HG03175 (cell line): ENCODE data around the gene CHCHD3.
"Not testable (repeated sequence)": the region's sequence is repeated elsewhere in the genome, so short reads cannot be mapped to it uniquely, and the experiment has no call there.

Experiments used
- ATAC-seq: cut with Tn5 transposase; IDR thresholded peaks from one replicate; pipeline ENCODE4 v1.9.1; 2021; ENCODE audit warnings: mild to moderate bottlenecking, moderate library complexity; ENCODE audit not compliant: unreplicated experiment

The CHCHD3 gene

GRCh38 chr7:133009426-133010252 is 72.3 kb downstream of the CHCHD3 start:
- no peak for ATAC-seq

DNA sequence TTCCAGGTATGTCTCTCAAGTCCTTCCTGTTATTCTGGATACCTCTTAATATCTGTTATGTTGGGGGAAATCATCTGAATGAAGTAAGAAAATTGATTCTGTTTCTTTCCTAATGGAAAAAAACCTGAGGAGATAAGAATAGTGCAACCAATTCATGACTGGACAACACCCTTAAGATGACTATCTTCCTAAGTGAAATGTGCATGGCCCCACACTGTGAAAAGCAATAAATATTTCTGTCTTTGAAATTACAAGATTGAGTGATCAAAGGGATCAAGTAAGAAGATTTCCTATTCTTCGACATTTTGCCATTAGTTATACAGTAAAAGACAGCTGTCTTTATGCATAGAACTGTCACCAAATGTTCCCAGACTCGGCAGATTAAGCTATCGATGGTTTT is 73.9 kb downstream of the CHCHD3 start:
- ATAC-seq, result no peak

DNA sequence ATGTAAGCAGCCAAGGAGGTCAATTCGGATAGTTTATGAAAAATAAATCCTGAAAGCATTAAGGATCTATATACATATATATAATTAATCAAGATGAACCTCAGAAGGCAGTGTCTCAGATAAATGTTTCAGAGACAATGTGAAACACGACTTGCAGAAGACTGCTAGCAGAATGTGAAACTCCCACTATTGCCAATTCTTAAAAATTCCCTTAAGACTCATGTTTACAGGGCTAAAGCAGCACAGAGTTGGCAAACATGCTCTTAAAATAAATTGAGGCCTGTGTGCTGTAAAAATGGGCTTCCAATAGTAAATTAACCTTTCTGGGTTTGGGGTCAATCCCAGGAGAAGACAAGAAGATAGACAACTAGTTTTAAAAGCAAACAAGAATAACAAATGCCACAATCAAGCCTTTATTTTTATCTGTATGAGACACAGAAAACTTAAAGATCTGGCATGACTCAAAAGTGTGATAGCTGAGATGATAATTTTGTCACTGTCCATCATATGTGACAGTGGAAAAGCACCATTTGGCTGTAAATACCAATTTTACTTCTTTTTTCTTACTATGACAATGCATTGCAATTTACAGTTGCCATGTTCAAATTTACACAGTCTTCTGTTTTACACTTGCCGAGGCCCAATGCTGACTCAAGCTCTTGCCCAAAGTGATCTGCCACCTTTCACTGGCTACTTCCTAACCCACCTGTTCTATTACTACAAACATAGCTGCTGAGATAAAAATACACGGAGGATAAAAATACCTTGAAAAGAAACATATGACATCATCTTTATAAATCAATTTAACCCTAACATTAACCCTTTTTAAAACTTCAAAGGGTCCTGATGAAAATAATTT is 78.6 kb downstream of the CHCHD3 start:
- ATAC-seq, result no peak

- no peak for ATAC-seq
Measured at GRCh38 chr7:133001727-133002126, 80.2 kb downstream of the CHCHD3 start.

- ATAC-seq, result no peak
Measured at GRCh38 chr7:132999845-133000244, 82.0 kb downstream of the CHCHD3 start.

GRCh38 chr7:132998763-132999162 is 83.1 kb downstream of the CHCHD3 start:
- ATAC-seq, result no peak

GRCh38 chr7:132997505-132997904 is 84.4 kb downstream of the CHCHD3 start:
- no peak for ATAC-seq

DNA sequence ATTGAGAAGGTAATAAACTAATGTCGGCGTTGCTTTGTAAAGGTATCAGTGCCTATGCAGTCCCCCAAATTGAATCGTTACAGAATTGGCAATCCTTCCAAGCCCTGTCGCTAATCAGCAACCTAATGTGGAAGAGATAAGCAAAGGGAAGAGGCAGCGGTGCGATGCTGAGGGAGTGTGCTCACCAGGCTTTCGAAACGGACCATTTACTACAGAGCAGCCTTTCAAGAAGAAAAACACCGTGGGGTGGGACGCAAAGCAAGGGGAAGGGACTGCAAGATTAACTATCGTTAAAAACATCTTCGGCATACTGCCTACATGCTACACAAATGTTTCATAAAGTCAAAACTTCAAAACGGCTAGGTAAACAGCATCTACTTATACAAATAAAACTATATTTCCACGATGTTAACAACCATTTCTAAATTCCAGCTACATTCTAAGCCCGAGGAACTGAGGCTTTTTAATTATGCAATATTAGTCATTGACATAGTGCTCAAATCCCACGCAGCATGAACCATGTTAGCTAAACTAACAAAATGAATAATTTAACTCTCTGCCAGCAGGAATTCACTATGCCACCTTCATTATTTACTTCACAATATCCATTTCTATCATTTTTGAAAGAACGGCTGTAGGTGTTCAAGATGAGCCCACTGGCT is 85.2 kb downstream of the CHCHD3 start:
- no peak for ATAC-seq

- ATAC-seq, result no peak
Measured at GRCh38 chr7:132993377-132994013, 88.4 kb downstream of the CHCHD3 start.

DNA sequence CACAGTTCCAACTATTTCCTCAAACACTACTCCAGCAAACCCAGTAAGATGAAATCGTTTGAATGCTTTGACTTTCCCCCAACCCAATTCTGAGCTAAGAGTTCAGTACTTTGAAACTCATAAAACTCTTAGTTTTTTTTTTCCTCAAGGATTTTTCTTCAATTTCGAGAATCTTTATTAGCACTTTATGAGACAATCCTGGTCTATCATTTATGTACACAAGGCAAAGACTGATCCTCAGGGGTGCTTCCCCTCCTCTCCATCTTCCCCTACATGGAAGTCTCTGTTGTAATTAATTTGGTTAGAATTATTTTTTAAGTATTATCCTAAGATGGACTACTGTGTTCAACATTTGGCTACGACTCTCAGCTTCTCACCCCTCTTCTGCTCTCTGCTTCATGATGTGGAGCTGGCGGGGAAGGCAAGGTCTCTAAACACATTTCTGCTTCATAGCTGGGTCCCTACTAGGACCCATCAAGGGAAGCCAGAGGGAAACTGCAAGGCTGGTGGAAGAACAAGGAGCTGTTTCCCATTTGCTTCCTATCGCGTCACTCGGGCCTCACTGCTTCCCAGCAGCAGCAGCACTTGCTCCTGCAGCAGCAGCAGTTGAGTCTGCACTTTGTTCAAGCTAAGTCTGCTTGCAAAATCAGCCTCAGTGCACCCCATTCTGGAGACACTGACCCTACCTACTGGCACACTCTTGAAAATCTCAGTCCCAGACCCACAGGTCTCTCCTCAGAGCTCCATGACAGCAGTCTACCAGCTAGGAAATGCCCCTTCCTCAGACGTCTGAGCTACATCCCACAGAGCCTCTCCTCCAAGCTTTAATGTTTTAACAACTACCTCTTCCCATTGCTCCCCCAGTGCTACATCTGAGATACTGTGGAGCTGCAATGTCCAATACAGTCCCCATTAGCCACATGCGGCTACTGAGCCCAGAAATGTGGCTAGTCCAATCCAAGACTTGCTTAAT is 90.0 kb downstream of the CHCHD3 start:
- ATAC-seq, result no peak

- no peak for ATAC-seq
Measured at GRCh38 chr7:132988117-132988516, 93.8 kb downstream of the CHCHD3 start.

DNA sequence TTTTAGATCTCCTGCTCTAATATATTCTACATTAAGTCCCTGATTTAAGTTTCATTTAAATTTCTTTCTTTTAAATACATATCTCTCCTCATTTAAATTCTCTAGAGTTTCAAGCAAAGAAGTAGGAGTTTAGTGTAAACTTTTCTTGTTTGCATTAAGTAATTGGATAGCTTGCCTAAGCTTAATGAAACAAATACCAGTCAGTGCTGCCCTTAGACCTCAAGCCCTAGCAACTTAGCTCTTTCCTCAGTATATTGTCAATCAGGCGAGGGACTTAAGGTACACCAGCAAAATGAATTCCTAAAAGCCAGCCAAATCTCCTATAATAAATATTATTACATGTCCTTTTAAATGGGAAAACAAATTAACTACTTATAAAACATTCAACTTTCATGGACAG is 101.5 kb downstream of the CHCHD3 start:
- no peak for ATAC-seq

- ATAC-seq, result no peak
Measured at GRCh38 chr7:132979524-132979923, 102.4 kb downstream of the CHCHD3 start.

- ATAC-seq, result no peak
Measured at GRCh38 chr7:132977234-132977633, 104.7 kb downstream of the CHCHD3 start.

DNA sequence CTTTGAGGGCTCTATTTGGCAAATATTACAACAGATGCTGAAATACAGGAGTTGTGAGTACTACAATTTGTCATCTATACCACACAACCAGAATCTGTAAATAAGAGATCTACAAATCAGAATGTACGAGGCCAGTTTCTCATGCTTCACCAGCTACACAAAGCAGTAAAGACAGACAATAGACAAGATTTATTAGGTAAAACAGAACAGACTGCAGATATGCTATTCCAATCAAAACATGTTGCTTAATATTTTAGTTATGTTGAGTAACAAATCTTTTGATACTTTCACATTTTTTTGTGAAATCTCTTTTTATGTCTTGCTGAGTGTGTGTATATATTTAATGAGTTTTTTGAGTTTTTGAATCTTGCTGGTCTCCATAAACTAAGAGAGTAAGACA is 109.1 kb downstream of the CHCHD3 start:
- ATAC-seq, result no peak

- ATAC-seq, result no peak
Measured at GRCh38 chr7:132970257-132970656, 111.6 kb downstream of the CHCHD3 start.

- no peak for ATAC-seq
Measured at GRCh38 chr7:132969520-132969919, 112.4 kb downstream of the CHCHD3 start.

GRCh38 chr7:132967470-132967848 is 114.4 kb downstream of the CHCHD3 start:
- not testable (repeated sequence) for ATAC-seq

DNA sequence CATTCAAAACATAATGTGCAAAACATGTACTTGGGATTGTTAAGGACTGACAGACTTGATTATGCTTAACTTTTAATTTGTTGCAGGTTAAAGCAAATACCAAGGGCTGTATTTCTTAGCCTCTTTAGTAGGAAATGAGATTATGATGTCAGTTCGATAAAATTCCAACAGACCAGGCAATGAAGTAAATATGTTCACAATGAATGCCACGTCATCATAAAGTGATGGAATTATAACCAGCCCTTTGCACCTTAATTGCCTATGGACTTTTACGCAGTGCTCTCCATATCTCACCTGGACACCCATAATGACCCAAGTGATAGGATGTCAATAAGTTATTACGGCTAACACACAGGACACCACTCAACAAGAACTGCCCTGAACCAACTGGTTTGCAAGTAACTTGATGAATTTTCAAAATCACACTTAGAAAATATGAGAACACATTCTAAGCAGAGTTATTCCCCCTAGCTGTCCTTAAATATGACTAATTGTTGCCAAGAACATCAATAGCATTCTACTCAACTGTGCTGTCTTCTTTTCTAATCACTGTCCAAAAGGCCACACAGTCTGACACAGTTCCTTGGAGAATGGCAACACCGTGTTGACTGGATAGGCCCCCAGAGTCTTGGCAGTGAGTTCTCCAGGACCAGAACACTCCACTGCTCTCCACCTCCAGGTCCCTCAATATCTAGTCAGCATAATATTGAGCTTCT is 115.0 kb downstream of the CHCHD3 start:
- no peak for ATAC-seq
